Glutamatergic neuron (in vitro differentiated cells): ENCODE data around the gene ERCC1. TPM values are rescaled to one million over a fixed set of nuclear protein-coding genes. Genes with fewer than 3 reads are reported as not detected.

Source experiments
- DNase-seq: peaks from one replicate; pipeline ENCODE4 v3.0.0; 2022
- H3K27ac Mint-ChIP-seq: one replicate; pipeline ENCODE4 v1.8.0; 2020; ENCODE audit warnings: mild to moderate bottlenecking, mixed read lengths, inconsistent platforms; ENCODE audit not compliant: unreplicated experiment
- H3K27me3 Mint-ChIP-seq: one replicate; pipeline ENCODE4 v1.8.0; 2020; ENCODE audit warnings: mild to moderate bottlenecking, moderate library complexity, mixed read lengths, inconsistent platforms; ENCODE audit not compliant: unreplicated experiment
- H3K36me3 Mint-ChIP-seq: one replicate; pipeline ENCODE4 v1.8.0; 2020; ENCODE audit warnings: mild to moderate bottlenecking, mixed read lengths, inconsistent platforms; ENCODE audit not compliant: unreplicated experiment
- H3K4me1 Mint-ChIP-seq: one replicate; pipeline ENCODE4 v1.8.0; 2020; ENCODE audit warnings: mild to moderate bottlenecking, low read depth, mixed read lengths, inconsistent platforms; ENCODE audit not compliant: unreplicated experiment
- H3K4me3 Mint-ChIP-seq: one replicate; pipeline ENCODE4 v1.8.0; 2020; ENCODE audit warnings: mild to moderate bottlenecking, mixed read lengths, inconsistent platforms; ENCODE audit not compliant: unreplicated experiment
- H3K9me3 Mint-ChIP-seq: one replicate; pipeline ENCODE4 v1.8.0; 2020; ENCODE audit warnings: mild to moderate bottlenecking, moderate library complexity, mixed read lengths, inconsistent platforms; ENCODE audit not compliant: unreplicated experiment
- CTCF ChIP-seq: fragments of 200-600 bp; sonication (generic); IDR thresholded peaks from one replicate; pipeline ENCODE4 v1.5.0; 2021; ENCODE audit not compliant: partially characterized antibody, unreplicated experiment
- long read RNA-seq: library from polyadenylated mRNA; unstranded; transcript quantifications from one replicate; pipeline ENCODE4 v2.0.0, GENCODE V29; 2020; ENCODE audit not compliant: unreplicated experiment
- total RNA-seq: library from RNA; stranded (reverse); fragmentation: NEBNext Ultra II Directional; extraction: Animal tissue kit (Norgen Biotek cat#: 25700); gene quantifications from one replicate; pipeline ENCODE4 v1.2.1, GENCODE V29; 2021; ENCODE audit not compliant: unreplicated experiment

ERCC1 gene
- total RNA-seq = 65.7 TPM
- long read RNA-seq, transcript ERCC1-202 (10 exons, 3,828 nt) = major isoform, 12 of 53 reads
- long read RNA-seq, transcript ERCC1-208 (10 exons, 1,453 nt) = minor isoform, 11 of 53 reads
- long read RNA-seq, partial matches to known transcripts = 10 of 53 reads
- long read RNA-seq, other reads (novel, unspliced or antisense) = 14 of 53 reads

GRCh38 chr19:45423589-45424190 is at the start of gene ERCC1:
TSS of gene ERCC1 (minus strand) at chr19:45423917. CDS start at chr19:45423374, 543 bp downstream.
- TF ChIP-seq CTCF = no peak
- H3K27me3 Mint-ChIP-seq = peaks cover 15% of the 10 kb centered on the region
- no peaks in the 10 kb centered on the region for H3K36me3 Mint-ChIP-seq
- peaks cover 6% of the 10 kb centered on the region for H3K4me1 Mint-ChIP-seq
- DNase-seq = peak; percentile 97
- peak within 1 kb of the TSS; percentile 94 for H3K4me3 Mint-ChIP-seq
- H3K9me3 Mint-ChIP-seq = peaks cover 8% of the 10 kb centered on the region
- H3K27ac Mint-ChIP-seq = peak within 1 kb of the TSS; percentile 98

DNA sequence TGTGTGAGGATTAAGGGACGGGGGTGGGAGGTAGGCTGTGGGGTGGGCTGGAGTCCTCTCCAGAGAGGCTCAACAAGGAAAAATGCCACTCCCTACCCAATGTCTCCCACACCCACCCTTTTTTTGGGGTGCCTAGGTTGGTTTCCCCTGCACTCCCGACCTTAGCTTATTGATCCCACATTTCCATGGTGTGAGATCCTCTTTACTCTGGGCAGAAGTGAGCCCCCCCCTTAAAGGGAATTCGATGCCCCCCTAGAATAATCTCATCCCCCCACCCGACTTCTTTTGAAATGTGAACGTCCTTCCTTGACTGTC is 49.6 kb upstream of the ERCC1 start:
- Mint-ChIP-seq H3K27ac (no peak overlapping the region), H3K4me1 (peaks cover 11% of the 10 kb centered on the region), H3K36me3 (no peaks in the 10 kb centered on the region), H3K4me3 (no peak overlapping the region), H3K9me3 (peaks cover 6% of the 10 kb centered on the region), H3K27me3 (peaks cover 16% of the 10 kb centered on the region)
- DNase-seq = no peak
- TF ChIP-seq CTCF = no peak

GRCh38 chr19:45472563-45473366 is 49.0 kb upstream of the ERCC1 start:
- Mint-ChIP-seq H3K27me3 (peaks cover 20% of the 10 kb centered on the region), H3K27ac (peak overlapping the region; percentile 19), H3K36me3 (no peaks in the 10 kb centered on the region), H3K9me3 (peaks cover 6% of the 10 kb centered on the region), H3K4me3 (peak overlapping the region; percentile 69), H3K4me1 (peaks cover 10% of the 10 kb centered on the region)
- no peak for DNase-seq
- no peak for TF ChIP-seq CTCF

DNA sequence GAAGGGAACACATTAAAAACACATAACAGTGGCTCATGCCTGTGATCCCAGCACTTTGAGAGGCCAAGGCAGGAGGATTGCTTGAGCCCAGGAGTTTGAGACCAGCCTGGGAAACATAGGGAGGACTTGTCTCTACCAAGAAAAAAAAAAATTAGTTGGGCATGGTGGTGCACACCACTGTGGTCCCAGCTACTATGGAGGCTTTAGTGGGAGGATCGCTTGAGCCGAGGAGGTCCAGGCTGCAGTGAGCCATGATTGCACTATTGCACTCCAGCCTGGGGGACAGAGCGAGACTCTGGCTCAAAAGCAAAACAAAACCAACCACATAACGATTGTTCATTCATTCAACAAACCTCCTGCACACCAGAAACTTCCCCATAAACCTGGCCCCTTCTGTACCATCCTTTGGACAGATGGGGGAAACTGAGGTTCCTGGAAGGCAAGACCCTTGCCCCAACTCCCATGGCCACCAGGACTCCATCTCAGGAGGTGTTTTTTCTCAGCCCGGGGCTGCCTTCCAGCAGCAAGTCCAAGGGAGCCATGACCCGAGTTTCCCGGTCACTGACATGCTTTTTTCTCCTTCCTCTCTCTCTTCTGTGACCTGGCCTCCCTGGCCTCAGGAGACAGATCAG is 48.3 kb upstream of the ERCC1 start:
- peaks cover 10% of the 10 kb centered on the region for H3K4me1 Mint-ChIP-seq
- H3K9me3 Mint-ChIP-seq = peaks cover 6% of the 10 kb centered on the region
- no peak for TF ChIP-seq CTCF
- H3K4me3 Mint-ChIP-seq = peak overlapping the region; percentile 69
- H3K27ac Mint-ChIP-seq = no peak overlapping the region
- H3K36me3 Mint-ChIP-seq = no peaks in the 10 kb centered on the region
- no peak for DNase-seq
- peaks cover 21% of the 10 kb centered on the region for H3K27me3 Mint-ChIP-seq
